ENCODE measurements around the gene DSC1. TPM values are rescaled to one million over a fixed set of nuclear protein-coding genes. Genes with fewer than 3 reads are reported as not detected.

Gene DSC1
- total and polyA plus RNA-seq, 2 of the 13 experiments (the other 11 are each of a cell fraction or from before 2014, with no cell fraction given): not detected

DNA sequence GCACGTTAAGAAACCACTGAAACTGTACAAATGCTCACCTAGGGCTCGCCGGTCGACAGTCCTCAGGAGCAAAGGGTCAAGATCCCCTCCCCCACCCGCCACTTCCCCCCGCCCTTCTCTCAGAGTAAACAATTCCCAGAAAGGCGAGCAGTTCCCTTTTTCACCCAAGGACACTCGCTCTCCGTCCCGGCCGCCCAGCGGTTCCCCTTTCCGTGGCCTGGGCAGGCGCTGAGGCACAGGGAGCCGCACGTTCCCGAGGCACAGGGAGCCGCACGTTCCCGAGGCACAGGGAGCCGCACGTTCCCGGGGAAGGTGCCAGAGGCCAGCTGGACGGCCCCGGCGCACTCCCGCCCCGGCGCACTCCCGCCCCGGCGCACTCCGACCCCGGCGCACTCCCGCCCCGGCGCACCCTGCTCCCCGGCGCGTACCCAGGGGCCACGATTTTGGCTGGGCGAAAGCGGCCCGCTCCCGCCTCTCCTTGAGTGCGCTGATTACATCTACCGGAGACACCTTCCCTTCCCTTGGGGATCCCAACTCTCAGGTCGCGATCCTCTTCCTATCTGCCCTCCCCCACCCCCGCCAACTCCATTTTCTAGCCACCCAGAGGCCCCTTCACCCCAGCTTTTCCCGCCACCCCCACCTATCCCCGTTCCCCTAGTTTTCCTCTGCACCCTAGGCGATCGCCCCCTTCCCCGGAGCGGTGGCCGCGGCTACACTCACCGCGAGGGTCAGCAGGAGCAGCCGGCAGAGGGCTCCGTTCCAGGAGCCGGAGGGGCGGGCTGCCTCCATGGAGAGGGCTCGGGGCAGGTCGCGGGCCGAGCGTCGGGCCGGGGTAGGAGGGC is 61.3 kb downstream of the DSC1 start (continued):
- TF ChIP-seq, protein P1, sequence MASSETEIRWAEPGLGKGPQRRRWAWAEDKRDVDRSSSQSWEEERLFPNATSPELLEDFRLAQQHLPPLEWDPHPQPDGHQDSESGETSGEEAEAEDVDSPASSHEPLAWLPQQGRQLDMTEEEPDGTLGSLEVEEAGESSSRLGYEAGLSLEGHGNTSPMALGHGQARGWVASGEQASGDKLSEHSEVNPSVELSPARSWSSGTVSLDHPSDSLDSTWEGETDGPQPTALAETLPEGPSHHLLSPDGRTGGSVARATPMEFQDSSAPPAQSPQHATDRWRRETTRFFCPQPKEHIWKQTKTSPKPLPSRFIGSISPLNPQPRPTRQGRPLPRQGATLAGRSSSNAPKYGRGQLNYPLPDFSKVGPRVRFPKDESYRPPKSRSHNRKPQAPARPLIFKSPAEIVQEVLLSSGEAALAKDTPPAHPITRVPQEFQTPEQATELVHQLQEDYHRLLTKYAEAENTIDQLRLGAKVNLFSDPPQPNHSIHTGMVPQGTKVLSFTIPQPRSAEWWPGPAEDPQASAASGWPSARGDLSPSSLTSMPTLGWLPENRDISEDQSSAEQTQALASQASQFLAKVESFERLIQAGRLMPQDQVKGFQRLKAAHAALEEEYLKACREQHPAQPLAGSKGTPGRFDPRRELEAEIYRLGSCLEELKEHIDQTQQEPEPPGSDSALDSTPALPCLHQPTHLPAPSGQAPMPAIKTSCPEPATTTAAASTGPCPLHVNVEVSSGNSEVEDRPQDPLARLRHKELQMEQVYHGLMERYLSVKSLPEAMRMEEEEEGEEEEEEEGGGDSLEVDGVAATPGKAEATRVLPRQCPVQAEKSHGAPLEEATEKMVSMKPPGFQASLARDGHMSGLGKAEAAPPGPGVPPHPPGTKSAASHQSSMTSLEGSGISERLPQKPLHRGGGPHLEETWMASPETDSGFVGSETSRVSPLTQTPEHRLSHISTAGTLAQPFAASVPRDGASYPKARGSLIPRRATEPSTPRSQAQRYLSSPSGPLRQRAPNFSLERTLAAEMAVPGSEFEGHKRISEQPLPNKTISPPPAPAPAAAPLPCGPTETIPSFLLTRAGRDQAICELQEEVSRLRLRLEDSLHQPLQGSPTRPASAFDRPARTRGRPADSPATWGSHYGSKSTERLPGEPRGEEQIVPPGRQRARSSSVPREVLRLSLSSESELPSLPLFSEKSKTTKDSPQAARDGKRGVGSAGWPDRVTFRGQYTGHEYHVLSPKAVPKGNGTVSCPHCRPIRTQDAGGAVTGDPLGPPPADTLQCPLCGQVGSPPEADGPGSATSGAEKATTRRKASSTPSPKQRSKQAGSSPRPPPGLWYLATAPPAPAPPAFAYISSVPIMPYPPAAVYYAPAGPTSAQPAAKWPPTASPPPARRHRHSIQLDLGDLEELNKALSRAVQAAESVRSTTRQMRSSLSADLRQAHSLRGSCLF (CRISPR knock-in tag; IDR thresholded peaks at IDR 0.05; ENCODE audit: borderline replicate concordance): no peak
- no peak for TF ChIP-seq PHB2 (IDR thresholded peaks at IDR 0.05; ENCODE audit: partially characterized antibody)
- TF ChIP-seq AGO2 (optimal IDR thresholded peaks at IDR 0.05; ENCODE audit: low read depth, low read length): peak; percentile 94
- no peak for TF ChIP-seq ADNP (CRISPR knock-in tag; IDR thresholded peaks at IDR 0.05)
- no peak for TF ChIP-seq MAFK (conservative IDR thresholded peaks at IDR 0.05 in 1 of 2, IDR thresholded peaks at IDR 0.05 in 1 of 2; ENCODE audit: low read length in 2 of 2)
- no peak for TF ChIP-seq ZNF251 (CRISPR knock-in tag; IDR thresholded peaks at IDR 0.05)
- no peak for TF ChIP-seq KDM3A (CRISPR knock-in tag; IDR thresholded peaks at IDR 0.05; ENCODE audit: low read depth)
- TF ChIP-seq IRF2 (CRISPR knock-in tag; IDR thresholded peaks at IDR 0.05): no peak
- no peak for TF ChIP-seq MXD4 (CRISPR knock-in tag; IDR thresholded peaks at IDR 0.05)
- peak; percentile 27; the same call in 1 of the 2 replicates for TF ChIP-seq ZSCAN21 (CRISPR knock-in tag; IDR thresholded peaks at IDR 0.05; ENCODE audit: borderline replicate concordance)
- TF ChIP-seq, protein P2, sequence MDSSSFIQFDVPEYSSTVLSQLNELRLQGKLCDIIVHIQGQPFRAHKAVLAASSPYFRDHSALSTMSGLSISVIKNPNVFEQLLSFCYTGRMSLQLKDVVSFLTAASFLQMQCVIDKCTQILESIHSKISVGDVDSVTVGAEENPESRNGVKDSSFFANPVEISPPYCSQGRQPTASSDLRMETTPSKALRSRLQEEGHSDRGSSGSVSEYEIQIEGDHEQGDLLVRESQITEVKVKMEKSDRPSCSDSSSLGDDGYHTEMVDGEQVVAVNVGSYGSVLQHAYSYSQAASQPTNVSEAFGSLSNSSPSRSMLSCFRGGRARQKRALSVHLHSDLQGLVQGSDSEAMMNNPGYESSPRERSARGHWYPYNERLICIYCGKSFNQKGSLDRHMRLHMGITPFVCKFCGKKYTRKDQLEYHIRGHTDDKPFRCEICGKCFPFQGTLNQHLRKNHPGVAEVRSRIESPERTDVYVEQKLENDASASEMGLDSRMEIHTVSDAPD (CRISPR knock-in tag; IDR thresholded peaks at IDR 0.05): no peak
- no peak for TF ChIP-seq DPF2 (CRISPR knock-in tag; IDR thresholded peaks at IDR 0.05; ENCODE audit: borderline replicate concordance, low read depth)
- no peak for TF ChIP-seq ZNF430 (CRISPR knock-in tag; IDR thresholded peaks at IDR 0.05)
- no peak for TF ChIP-seq MTA1 (CRISPR knock-in tag; IDR thresholded peaks at IDR 0.05; ENCODE audit: borderline replicate concordance)
- TF ChIP-seq NFIC (IDR thresholded peaks at IDR 0.05; ENCODE audit: low read length): no peak; the same call in 1 of the 2 replicates
- no peak for TF ChIP-seq FOXP1 (IDR thresholded peaks at IDR 0.05)
- no peak for TF ChIP-seq FOXP1 (CRISPR knock-in tag; IDR thresholded peaks at IDR 0.05)
- TF ChIP-seq NR2F1 (CRISPR knock-in tag; IDR thresholded peaks at IDR 0.05): peak; percentile 27 to 51; a peak in 1 of 4 replicates
- 0 out of 2 replicates have a peak, but pooled peaks have one; percentile 13 for TF ChIP-seq ZNF335 (CRISPR knock-in tag; IDR thresholded peaks at IDR 0.05)
- no peak for TF ChIP-seq SMARCC2 (IDR thresholded peaks at IDR 0.05)
- no peak for TF ChIP-seq SMARCE1 (IDR thresholded peaks at IDR 0.05; ENCODE audit: borderline replicate concordance)
- TF ChIP-seq HDAC1 (CRISPR knock-in tag; IDR thresholded peaks at IDR 0.05): peak; percentile 25
- no peak for TF ChIP-seq ZNF367 (CRISPR knock-in tag; IDR thresholded peaks at IDR 0.05; ENCODE audit: borderline replicate concordance)
- no peak for TF ChIP-seq RELA (CRISPR knock-in tag; IDR thresholded peaks at IDR 0.05)
- no peak for TF ChIP-seq EP300 (IDR thresholded peaks at IDR 0.05; ENCODE audit: low read depth in 2 of 2, low read length in 2 of 2)
- TF ChIP-seq EP300 (CRISPR knock-in tag; IDR thresholded peaks at IDR 0.05; ENCODE audit: borderline replicate concordance): peak; percentile 35; the same call in 1 of the 2 replicates

All from HepG2 (cell line).